Uterus (tissue), 4 donors: Measurements from ENCODE around the gene IL4I1. TPM values are rescaled to one million over a fixed set of nuclear protein-coding genes. Genes with fewer than 3 reads are reported as not detected.

Source experiments
- DNase-seq, 2 donors: peaks; one replicate each; pipeline ENCODE4 v3.0.0-alpha.2; 2019 to 2020
- H3K27ac ChIP-seq, 2 donors: fragments of 200-600 bp; sonication (generic); 1 replicate in 1 of 2; 2 replicates in 1 of 2; pipeline ENCODE4 v1.5.1; 2016 to 2018
- H3K27me3 ChIP-seq, 2 donors: fragments of 200-600 bp; sonication (generic); one replicate each; pipeline ENCODE4 v1.5.1; 2018 to 2019; ENCODE audit warnings: control low read depth in 1 of 2
- H3K36me3 ChIP-seq, 2 donors: fragments of 200-600 bp; sonication (generic); one replicate each; pipeline ENCODE4 v1.5.1; 2019; ENCODE audit warnings: control low read depth in 1 of 2
- H3K4me1 ChIP-seq, 2 donors: fragments of 200-600 bp; sonication (generic); one replicate each; pipeline ENCODE4 v1.5.1; 2018 to 2019; ENCODE audit warnings: control low read depth in 1 of 2
- H3K4me3 ChIP-seq, 2 donors: fragments of 200-600 bp; sonication (generic); 1 replicate in 1 of 2; 2 replicates in 1 of 2; pipeline ENCODE4 v1.5.1; 2018 to 2019; ENCODE audit warnings: mild to moderate bottlenecking in 1 of 2
- H3K9me3 ChIP-seq, 2 donors: fragments of 200-600 bp; sonication (generic); one replicate each; pipeline ENCODE4 v1.5.1; 2019; ENCODE audit warnings: control low read depth in 1 of 2
- POLR2A ChIP-seq, 2 donors: fragments of 450-650 bp; IDR thresholded peaks; one replicate each; pipeline ENCODE4 v1.6.1; 2016; ENCODE audit warnings: antibody characterized with exemption in 2 of 2, mild to moderate bottlenecking in 1 of 2, moderate library complexity in 1 of 2
- intact Hi-C: fragments of 100-400 bp; cut with DNase I; formaldehyde crosslinking; loops from one replicate; pipeline ENCODE4 v1.15.1; 2023; ENCODE audit warnings: low total_unique reads
- total RNA-seq, 4 donors: library from RNA; depleted of rRNA in 3 of 4; stranded (reverse); fragments of >200 nt in 3 of 4; gene quantifications; one replicate each; pipeline versions ENCODE4 v1.1.0 to v1.2.4, GENCODE V29; 2014 to 2023
- TF ChIP-seq, protein P1 (sequence below), 4 experiments: fragments of 200-600 bp in 2 of 4; fragments of 450-650 bp in 2 of 4; sonication (generic) in 2 of 4; IDR thresholded peaks; one replicate each; pipeline ENCODE4 v1.5.1; 2016 to 2019; ENCODE audit warnings: antibody characterized with exemption in 4 of 4, mild to moderate bottlenecking in 2 of 4, moderate library complexity in 1 of 4
- donor health status: DM: yes; HTN: yes; CAD: no.

IL4I1 gene
- total RNA-seq, 4 donors from 2014 or later = 0.82 to 1.2 TPM; not detected in 2

DNA sequence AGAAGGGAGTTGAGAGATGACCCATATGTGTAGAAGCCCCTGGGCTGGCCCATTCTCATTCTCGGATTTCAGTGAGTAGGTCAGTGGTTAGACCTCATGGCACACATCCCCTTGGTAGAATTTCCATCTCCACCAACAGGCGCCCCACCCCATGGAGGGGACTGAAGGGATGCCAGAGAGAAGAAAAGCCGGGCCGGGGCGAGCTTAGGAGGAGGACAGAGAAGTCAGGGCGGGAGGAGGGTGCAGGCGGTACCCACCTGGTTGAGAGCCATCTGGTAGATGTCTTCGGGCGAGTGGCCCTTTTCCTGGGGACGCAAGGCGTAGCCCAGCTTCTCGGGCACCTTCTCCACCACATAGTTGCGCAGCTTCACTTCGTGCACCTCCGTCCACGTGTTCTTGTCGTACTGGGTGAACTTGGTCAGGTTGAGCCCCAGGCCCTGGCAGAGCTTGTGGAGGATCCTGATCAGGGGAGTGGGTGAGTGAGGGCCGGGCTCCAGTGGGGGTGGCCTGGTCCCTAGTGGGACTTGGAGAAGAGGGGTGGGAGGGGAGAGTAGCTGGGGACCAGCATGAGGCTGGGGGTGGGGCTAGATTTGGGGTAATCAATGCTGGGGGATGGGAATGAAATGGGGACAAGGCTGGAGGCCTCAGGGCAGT, 2.5 kb downstream of the IL4I1 start:
- H3K4me1 ChIP-seq = no peaks in the 10 kb centered on the region
- DNase-seq = no peak
- H3K36me3 ChIP-seq = no peaks in the 10 kb centered on the region
- H3K27me3 ChIP-seq = no peaks in the 10 kb centered on the region
- TF ChIP-seq, protein P1, sequence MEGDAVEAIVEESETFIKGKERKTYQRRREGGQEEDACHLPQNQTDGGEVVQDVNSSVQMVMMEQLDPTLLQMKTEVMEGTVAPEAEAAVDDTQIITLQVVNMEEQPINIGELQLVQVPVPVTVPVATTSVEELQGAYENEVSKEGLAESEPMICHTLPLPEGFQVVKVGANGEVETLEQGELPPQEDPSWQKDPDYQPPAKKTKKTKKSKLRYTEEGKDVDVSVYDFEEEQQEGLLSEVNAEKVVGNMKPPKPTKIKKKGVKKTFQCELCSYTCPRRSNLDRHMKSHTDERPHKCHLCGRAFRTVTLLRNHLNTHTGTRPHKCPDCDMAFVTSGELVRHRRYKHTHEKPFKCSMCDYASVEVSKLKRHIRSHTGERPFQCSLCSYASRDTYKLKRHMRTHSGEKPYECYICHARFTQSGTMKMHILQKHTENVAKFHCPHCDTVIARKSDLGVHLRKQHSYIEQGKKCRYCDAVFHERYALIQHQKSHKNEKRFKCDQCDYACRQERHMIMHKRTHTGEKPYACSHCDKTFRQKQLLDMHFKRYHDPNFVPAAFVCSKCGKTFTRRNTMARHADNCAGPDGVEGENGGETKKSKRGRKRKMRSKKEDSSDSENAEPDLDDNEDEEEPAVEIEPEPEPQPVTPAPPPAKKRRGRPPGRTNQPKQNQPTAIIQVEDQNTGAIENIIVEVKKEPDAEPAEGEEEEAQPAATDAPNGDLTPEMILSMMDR (IDR thresholded peaks at IDR 0.05) = no peak
- TF ChIP-seq POLR2A (IDR thresholded peaks at IDR 0.05) = no peak
- no peaks in the 10 kb centered on the region for H3K9me3 ChIP-seq
- no peak overlapping the region for H3K4me3 ChIP-seq
- H3K27ac ChIP-seq = no peak overlapping the region
- intact Hi-C loops = no loop called here

DNA sequence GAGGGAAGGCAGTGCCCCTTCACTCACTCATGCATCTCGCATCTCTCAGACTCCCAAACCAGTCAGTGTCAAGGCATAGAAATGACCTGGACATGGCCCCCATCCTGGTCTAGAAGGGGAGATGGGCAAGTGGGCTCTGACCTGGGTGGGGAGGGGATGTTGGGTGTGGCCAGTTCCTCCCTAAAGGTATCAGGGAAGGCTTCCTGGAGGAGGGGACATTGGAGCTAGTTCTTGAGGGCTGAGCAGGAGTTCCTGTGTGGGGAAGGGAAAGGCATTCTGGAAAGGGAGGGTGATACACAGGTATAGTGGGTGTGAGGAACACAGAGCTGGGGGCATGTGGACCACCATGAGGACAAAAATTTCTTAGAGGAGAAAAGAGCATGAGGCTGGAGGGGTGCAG, 4.0 kb downstream of the IL4I1 start:
- Histone ChIP-seq H3K4me1 (no peaks in the 10 kb centered on the region), H3K27ac (no peak overlapping the region), H3K9me3 (no peaks in the 10 kb centered on the region), H3K36me3 (no peaks in the 10 kb centered on the region), H3K4me3 (no peak overlapping the region), H3K27me3 (no peaks in the 10 kb centered on the region)
- DNase-seq = no peak
- intact Hi-C loops = no loop called here
- TF ChIP-seq POLR2A (IDR thresholded peaks at IDR 0.05) = no peak

- no peaks in the 10 kb centered on the region for H3K4me1 ChIP-seq
- no peaks in the 10 kb centered on the region for H3K36me3 ChIP-seq
- no peak for DNase-seq
- no peaks in the 10 kb centered on the region for H3K9me3 ChIP-seq
- no peaks in the 10 kb centered on the region for H3K27me3 ChIP-seq
- TF ChIP-seq, protein P1 (IDR thresholded peaks at IDR 0.05) = no peak
- no peak for TF ChIP-seq POLR2A (IDR thresholded peaks at IDR 0.05)
- no peak overlapping the region for H3K4me3 ChIP-seq
- no peak overlapping the region for H3K27ac ChIP-seq
- intact Hi-C loops = no loop called here
Observed at GRCh38 chr19:49891393-49891792, 5.3 kb downstream of the IL4I1 start.

- no peak overlapping the region for H3K27ac ChIP-seq
- no peaks in the 10 kb centered on the region for H3K27me3 ChIP-seq
- no peak overlapping the region for H3K4me3 ChIP-seq
- TF ChIP-seq, protein P1 (IDR thresholded peaks at IDR 0.05) = no peak
- no peak for TF ChIP-seq POLR2A (IDR thresholded peaks at IDR 0.05)
- intact Hi-C loops = no loop called here
- DNase-seq = no peak
- H3K36me3 ChIP-seq = no peaks in the 10 kb centered on the region
- no peaks in the 10 kb centered on the region for H3K4me1 ChIP-seq
- no peaks in the 10 kb centered on the region for H3K9me3 ChIP-seq
Observed at GRCh38 chr19:49890349-49891311, 6.1 kb downstream of the IL4I1 start.

DNA sequence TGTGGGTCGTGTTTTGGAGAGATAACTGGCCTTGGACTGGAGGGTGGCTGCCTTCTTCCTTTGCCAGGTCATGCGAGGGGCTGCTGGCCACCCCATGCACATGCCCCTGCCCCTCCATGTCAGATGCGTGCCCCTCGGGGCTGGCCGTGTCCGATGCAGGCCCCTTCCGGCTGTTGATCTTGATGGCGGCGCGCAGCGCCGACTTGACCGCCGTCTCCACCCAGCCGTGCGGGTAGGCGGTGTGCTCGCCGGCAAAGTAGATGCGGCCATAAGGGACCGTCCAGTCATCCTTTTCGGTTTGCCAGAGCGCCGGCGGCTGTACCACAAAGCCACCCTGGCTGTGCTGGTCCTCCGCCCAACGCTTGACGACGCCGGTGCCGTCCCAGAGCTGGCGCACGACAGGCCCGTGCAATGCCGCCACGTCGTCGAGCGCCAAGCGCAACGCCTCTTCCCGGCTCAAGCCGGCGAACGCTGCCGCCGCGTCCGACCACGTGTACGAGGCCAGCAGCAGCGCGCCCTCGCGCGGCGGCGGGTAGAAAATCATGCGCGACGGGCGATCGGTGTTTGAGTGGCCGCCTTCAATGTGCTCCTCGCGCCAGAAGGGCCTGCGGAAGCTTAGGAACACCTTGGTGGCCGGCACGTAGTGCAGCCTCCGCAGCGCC, 6.9 kb downstream of the IL4I1 start:
- no peaks in the 10 kb centered on the region for H3K4me1 ChIP-seq
- H3K27ac ChIP-seq = no peak overlapping the region
- H3K27me3 ChIP-seq = no peaks in the 10 kb centered on the region
- intact Hi-C loops = no loop called here
- no peaks in the 10 kb centered on the region for H3K36me3 ChIP-seq
- no peak overlapping the region for H3K4me3 ChIP-seq
- H3K9me3 ChIP-seq = no peaks in the 10 kb centered on the region
- TF ChIP-seq, protein P1 (IDR thresholded peaks at IDR 0.05) = peak; percentile 37 to 83 (median 71)
- peak in 1 of 2 donors; percentile 8 for TF ChIP-seq POLR2A (IDR thresholded peaks at IDR 0.05)
- peak; percentile 61 to 73 for DNase-seq
